ENCODE results near the gene SMC2.

- TF ChIP-seq CTCF (IDR thresholded peaks at IDR 0.05; ENCODE audit: low read length) (no peak), EZH2 (IDR thresholded peaks at IDR 0.05; ENCODE audit: borderline replicate concordance, low read length) (no peak)
These were observed 24.8 kb upstream of the SMC2 start for GRCh38 chr9:104069288-104069687.

Data from OCI-LY1 (cell line).